ENCODE data around the gene EGFL8.
A peak's percentile ranks its signal among the peaks of the same experiment; 100 is the strongest.
"Not testable (repeated sequence)": the region's sequence is repeated elsewhere in the genome, so short reads cannot be mapped to it uniquely, and the experiment has no call there.

Gene EGFL8

DNA sequence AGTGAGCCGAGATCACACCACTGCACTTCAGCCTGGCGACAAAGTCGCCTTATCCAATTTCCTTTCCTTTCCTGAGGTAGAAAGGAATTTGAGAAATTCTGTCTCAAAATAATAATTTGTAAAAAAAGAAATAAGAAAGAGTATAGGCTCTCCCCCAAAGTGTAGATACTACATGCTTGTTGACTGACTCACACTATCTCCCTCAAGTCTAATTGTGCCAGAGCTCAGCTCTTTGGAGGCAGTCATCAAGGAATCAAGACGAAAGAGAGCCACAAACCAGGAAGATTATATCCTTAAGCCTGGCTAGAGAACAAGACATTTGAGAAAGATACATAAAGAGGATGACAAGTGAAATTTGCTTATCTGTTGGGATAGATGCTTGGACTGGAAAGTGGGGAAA, 30.6 kb upstream of the EGFL8 start:
- Histone ChIP-seq H3K27me3 (replicated peaks) (no peaks in the 10 kb centered on the region), H3K36me3 (replicated peaks) (no peaks in the 10 kb centered on the region), H3K27ac (no peak overlapping the region), H3K4me3 (ENCODE audit: low read depth, low read length) (no peak overlapping the region)
- TF ChIP-seq, protein P1, sequence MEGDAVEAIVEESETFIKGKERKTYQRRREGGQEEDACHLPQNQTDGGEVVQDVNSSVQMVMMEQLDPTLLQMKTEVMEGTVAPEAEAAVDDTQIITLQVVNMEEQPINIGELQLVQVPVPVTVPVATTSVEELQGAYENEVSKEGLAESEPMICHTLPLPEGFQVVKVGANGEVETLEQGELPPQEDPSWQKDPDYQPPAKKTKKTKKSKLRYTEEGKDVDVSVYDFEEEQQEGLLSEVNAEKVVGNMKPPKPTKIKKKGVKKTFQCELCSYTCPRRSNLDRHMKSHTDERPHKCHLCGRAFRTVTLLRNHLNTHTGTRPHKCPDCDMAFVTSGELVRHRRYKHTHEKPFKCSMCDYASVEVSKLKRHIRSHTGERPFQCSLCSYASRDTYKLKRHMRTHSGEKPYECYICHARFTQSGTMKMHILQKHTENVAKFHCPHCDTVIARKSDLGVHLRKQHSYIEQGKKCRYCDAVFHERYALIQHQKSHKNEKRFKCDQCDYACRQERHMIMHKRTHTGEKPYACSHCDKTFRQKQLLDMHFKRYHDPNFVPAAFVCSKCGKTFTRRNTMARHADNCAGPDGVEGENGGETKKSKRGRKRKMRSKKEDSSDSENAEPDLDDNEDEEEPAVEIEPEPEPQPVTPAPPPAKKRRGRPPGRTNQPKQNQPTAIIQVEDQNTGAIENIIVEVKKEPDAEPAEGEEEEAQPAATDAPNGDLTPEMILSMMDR (IDR thresholded peaks at IDR 0.05; ENCODE audit: low read depth, low read length, missing control alignments), result no peak
- in situ Hi-C loops (cut with HindIII; ENCODE audit: low pct_ligation_motif_present, low sequenced_read_pairs), result no loop called here
- DNase-seq, result peak; percentile 25

DNA sequence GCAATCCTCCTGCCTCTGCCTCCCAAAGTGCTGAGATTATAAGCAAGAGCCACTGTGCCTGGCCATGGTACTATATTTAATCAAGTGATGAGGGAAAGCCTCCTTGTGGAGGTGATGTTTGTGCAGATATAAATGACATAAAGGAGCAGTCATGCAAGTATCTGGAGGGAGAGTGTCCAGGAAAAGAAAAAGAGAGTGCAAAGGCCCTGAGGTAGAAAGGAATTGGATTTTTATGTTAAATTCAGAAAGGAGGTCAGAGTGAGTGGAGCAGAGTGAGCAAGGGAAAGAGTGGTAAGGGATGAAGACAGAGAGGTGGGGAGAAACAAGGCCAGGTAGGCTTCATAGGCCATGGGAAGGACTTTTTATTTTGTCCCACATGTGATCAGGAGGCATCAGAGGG, 26.9 kb upstream of the EGFL8 start:
- no peak for DNase-seq
- in situ Hi-C loops (cut with HindIII; ENCODE audit: low pct_ligation_motif_present, low sequenced_read_pairs), result no loop called here
- TF ChIP-seq, protein P1 (IDR thresholded peaks at IDR 0.05; ENCODE audit: low read depth, low read length, missing control alignments), result no peak
- H3K4me3 ChIP-seq (ENCODE audit: low read depth, low read length), result no peak overlapping the region
- no peaks in the 10 kb centered on the region for H3K27me3 ChIP-seq (replicated peaks)
- no peak overlapping the region for H3K27ac ChIP-seq
- H3K36me3 ChIP-seq (replicated peaks), result no peaks in the 10 kb centered on the region

DNA sequence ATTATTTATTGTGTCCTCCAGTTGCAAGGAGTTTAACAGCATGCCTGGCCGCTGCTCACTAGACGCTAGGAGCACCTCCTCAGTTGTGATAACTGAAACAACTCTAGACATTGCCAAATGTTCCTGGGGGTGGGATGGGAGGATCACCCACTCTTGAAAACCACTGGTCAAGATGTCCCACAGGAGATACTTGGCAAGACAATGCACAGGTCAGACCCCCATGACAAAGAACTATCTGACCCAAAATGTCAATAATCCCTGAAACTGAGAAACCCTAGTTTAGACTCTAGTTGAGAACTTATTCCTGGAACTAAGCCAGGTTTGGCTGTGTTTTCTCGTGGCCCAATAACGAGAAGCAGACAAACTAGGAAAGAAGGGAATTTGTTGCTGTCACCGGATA, 24.8 kb upstream of the EGFL8 start:
- in situ Hi-C loops (cut with HindIII; ENCODE audit: low pct_ligation_motif_present, low sequenced_read_pairs), result no loop called here
- H3K36me3 ChIP-seq (replicated peaks), result no peaks in the 10 kb centered on the region
- TF ChIP-seq, protein P1 (IDR thresholded peaks at IDR 0.05; ENCODE audit: low read depth, low read length, missing control alignments), result no peak
- H3K4me3 ChIP-seq (ENCODE audit: low read depth, low read length), result no peak overlapping the region
- H3K27me3 ChIP-seq (replicated peaks), result no peaks in the 10 kb centered on the region
- no peak overlapping the region for H3K27ac ChIP-seq
- DNase-seq, result no peak

DNA sequence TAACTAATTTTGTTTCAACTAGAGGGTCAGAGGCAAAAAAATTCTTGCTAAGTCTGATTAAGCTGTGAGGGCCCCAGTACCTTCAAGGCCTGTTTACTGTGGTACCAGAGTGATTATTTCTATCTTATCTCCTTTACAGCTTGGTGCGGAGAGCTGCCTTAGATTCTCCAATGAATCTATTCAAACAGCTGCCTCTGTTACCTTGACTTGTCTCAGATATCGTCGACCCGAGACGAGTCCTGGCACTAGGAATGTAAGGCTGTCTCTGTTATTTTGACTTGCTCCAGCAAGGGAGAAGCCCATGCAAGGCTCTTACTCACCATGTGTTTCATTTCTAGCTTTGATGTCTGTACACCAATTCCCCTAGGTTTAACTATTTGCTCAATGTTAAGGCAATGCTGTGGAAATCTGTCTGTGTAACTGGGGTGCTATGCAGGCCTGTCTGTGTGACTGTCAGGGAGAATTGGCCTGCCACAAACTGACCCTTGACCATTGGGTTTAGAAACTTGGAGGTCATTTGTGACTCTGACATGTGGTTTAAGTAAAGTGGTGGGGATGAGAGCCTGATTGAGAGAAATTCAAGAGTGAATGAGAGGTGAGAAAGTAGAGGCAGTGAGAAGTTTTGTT, 23.9 kb upstream of the EGFL8 start:
- in situ Hi-C loops (cut with HindIII; ENCODE audit: low pct_ligation_motif_present, low sequenced_read_pairs), result no loop called here
- H3K36me3 ChIP-seq (replicated peaks), result no peaks in the 10 kb centered on the region
- TF ChIP-seq, protein P1 (IDR thresholded peaks at IDR 0.05; ENCODE audit: low read depth, low read length, missing control alignments), result no peak
- H3K27me3 ChIP-seq (replicated peaks), result no peaks in the 10 kb centered on the region
- H3K27ac ChIP-seq, result no peak overlapping the region
- no peak overlapping the region for H3K4me3 ChIP-seq (ENCODE audit: low read depth, low read length)
- DNase-seq, result no peak

DNA sequence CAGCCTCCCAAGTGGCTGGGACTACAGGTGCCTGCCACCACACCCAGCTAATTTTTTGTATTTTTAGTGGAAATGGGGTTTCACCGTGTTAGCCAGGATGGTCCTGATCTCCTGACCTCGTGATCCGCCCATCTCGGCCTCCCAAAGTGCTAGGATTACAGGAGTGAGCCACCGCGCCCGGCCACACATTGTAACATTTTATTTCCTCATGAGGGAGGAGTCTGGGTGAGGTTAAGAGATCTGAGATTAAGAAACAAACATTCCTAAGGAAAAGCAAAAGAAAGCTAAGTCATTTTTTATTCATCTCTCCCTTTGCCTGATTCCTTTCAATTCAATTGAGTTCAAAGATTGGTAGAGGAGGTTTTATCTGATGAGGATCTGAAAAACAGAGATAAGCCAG, 20.2 kb upstream of the EGFL8 start:
- H3K36me3 ChIP-seq (replicated peaks); DNase-seq; H3K27me3 ChIP-seq (replicated peaks); H3K4me3 ChIP-seq (ENCODE audit: low read depth, low read length); H3K27ac ChIP-seq; in situ Hi-C loops (cut with HindIII; ENCODE audit: low pct_ligation_motif_present, low sequenced_read_pairs): not testable (repeated sequence)

DNA sequence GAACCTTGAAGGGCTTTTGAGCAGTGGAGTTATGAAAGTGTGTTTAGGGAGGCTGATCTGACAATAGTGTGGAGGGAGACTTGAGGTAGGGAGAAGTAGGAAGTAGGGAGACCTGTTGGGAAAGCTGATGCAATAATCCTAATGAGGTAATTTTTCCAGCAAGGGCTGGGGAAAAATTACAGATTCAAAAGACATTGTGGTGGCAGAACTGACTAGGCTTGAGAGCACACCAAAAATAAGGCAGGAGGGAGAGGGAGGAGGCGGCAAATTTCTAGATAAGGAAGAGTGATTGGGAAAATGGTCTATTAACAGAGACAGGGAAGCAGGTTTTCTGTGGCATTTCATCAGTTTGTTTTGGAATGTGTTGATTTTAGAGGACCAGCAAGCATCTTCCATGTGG, 18.1 kb upstream of the EGFL8 start:
- in situ Hi-C loops (cut with HindIII; ENCODE audit: low pct_ligation_motif_present, low sequenced_read_pairs), result no loop called here
- Histone ChIP-seq H3K36me3 (replicated peaks) (no peaks in the 10 kb centered on the region), H3K27ac (no peak overlapping the region), H3K27me3 (replicated peaks) (no peaks in the 10 kb centered on the region), H3K4me3 (ENCODE audit: low read depth, low read length) (no peak overlapping the region)
- DNase-seq, result no peak
- TF ChIP-seq, protein P1 (IDR thresholded peaks at IDR 0.05; ENCODE audit: low read depth, low read length, missing control alignments), result no peak
